ENCODE data around the gene ARFGEF2. TPM values are rescaled to one million over a fixed set of nuclear protein-coding genes. Genes with fewer than 3 reads are reported as not detected.

ARFGEF2 gene
- total and polyA plus RNA-seq, 2 of the 4 experiments (the other 2 are of a cell fraction): 10.3 to 39.1 TPM

- no peak overlapping the region for H2BK120ac ChIP-seq (ENCODE audit: low read depth, low read length)
- TF ChIP-seq, protein P1, sequence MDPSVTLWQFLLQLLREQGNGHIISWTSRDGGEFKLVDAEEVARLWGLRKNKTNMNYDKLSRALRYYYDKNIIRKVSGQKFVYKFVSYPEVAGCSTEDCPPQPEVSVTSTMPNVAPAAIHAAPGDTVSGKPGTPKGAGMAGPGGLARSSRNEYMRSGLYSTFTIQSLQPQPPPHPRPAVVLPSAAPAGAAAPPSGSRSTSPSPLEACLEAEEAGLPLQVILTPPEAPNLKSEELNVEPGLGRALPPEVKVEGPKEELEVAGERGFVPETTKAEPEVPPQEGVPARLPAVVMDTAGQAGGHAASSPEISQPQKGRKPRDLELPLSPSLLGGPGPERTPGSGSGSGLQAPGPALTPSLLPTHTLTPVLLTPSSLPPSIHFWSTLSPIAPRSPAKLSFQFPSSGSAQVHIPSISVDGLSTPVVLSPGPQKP (IDR thresholded peaks at IDR 0.05; ENCODE audit: borderline replicate concordance, low read depth, low read length): no peak
- dilution Hi-C loops (cut with HindIII; ENCODE audit: low sequenced_read_pairs, unreplicated experiment) (no loop called here), in situ Hi-C loops (cut with MboI; ENCODE audit: low sequenced_read_pairs) (loop anchor here (25.0 kb wide), 2 partner anchors 625 to 1250 kb away; no protein-coding TSS in a partner anchor), intact Hi-C loops (cut with micrococcal nuclease) (no loop called here)
- no peak overlapping the region for H4K5ac ChIP-seq (ENCODE audit: low read depth, low read length)
- H3K27ac ChIP-seq (ENCODE audit: insufficient read depth, low read length): no peak overlapping the region
- H2AFZ ChIP-seq (replicated peaks; ENCODE audit: low read length, poor library complexity): no peak overlapping the region
- H3K56ac ChIP-seq (ENCODE audit: extremely low read depth, insufficient read depth, low read length): no peak overlapping the region
- H3K18ac ChIP-seq (ENCODE audit: low read depth, low read length): no peak overlapping the region
- no peak overlapping the region for H3K4ac ChIP-seq (ENCODE audit: low read depth, low read length)
- H4K8ac ChIP-seq (ENCODE audit: low read depth in 2 of 2, low read length in 2 of 2): no peak overlapping the region
- no TSS peak for BruUV-seq (replicated peaks)
- H3K36me3 ChIP-seq (ENCODE audit: control insufficient read depth, insufficient read depth, low read length): no peaks in the 10 kb centered on the region
- H3K4me2 ChIP-seq (ENCODE audit: low read depth, low read length): no peak overlapping the region
- no peak overlapping the region for H4K91ac ChIP-seq (ENCODE audit: insufficient read depth, low read depth, low read length)
- ATAC-seq (ENCODE audit: low read depth): no peak
- H3K4me1 ChIP-seq (ENCODE audit: control insufficient read depth, insufficient read depth, low read length): no peaks in the 10 kb centered on the region
- H3K9me1 ChIP-seq (ENCODE audit: insufficient read depth, low read length): no peaks in the 10 kb centered on the region
- H2BK15ac ChIP-seq (ENCODE audit: low read depth, low read length): no peak overlapping the region
- ChIA-PET CTCF (no interaction called here), POLR2A (ENCODE audit: unreplicated experiment) (no interaction called here)
- 64% methylated on average over 4 of the region's 4 CpGs; no CpG with 5 or more reads in 1 of the 2 experiments for WGBS, 2 experiments (ENCODE audit: extremely low coverage in 2 of 2, insufficient read length in 1 of 2)
- no peak overlapping the region for H3K4me3 ChIP-seq (ENCODE audit: insufficient read depth, low read depth, low read length)
- H4K20me1 ChIP-seq (ENCODE audit: insufficient read depth, low read length): no peaks in the 10 kb centered on the region
- H3K27me3 ChIP-seq (ENCODE audit: control insufficient read depth, insufficient read depth, low read length): no peaks in the 10 kb centered on the region; the same call in 1 of the 2 replicates
- no peak for DNase-seq
- no peak overlapping the region for H2AK5ac ChIP-seq (ENCODE audit: low read depth, low read length)
- no peak overlapping the region for H2AK9ac ChIP-seq (replicated peaks; ENCODE audit: low read depth, low read length, poor library complexity)
- H2BK5ac ChIP-seq (ENCODE audit: low read depth, low read length, poor library complexity, severe bottlenecking): no peak overlapping the region
- H3K23ac ChIP-seq (ENCODE audit: low read depth, low read length): no peak overlapping the region
- no peak overlapping the region for H3K14ac ChIP-seq (replicated peaks; ENCODE audit: low read depth, low read length)
- peaks cover 9% of the 10 kb centered on the region for H3K9me3 ChIP-seq (ENCODE audit: control insufficient read depth, insufficient read depth, low read length)
- H3K79me1 ChIP-seq (ENCODE audit: low read depth in 1 of 2, low read length in 2 of 2): no peaks in the 10 kb centered on the region
- no peak overlapping the region for H3K9ac ChIP-seq (ENCODE audit: low read depth, low read length)
- no peak overlapping the region for H2BK20ac ChIP-seq (ENCODE audit: low read depth, low read length)
Observed at GRCh38 chr20:48912065-48912464, 9.4 kb upstream of the ARFGEF2 start.

Data from IMR-90 (cell line).